HG03025 (cell line): Measurements from ENCODE around the gene NMT2.

Experiments used
- ATAC-seq: cut with Tn5 transposase; IDR thresholded peaks from one replicate; pipeline ENCODE4 v1.9.1; 2021; ENCODE audit warnings: mild to moderate bottlenecking, moderate library complexity; ENCODE audit not compliant: unreplicated experiment, low FRiP score

The NMT2 gene

GRCh38 chr10:15103513-15103912 lies 65.0 kb downstream of the NMT2 start:
- ATAC-seq = no peak

GRCh38 chr10:15099886-15100285 lies 68.6 kb downstream of the NMT2 start:
- no peak for ATAC-seq

GRCh38 chr10:15097011-15097812 lies 71.3 kb downstream of the NMT2 start, which contains the start of gene RPP38:
Gene RPP38, plus strand, starts transcription at chr10:15097355. Its CDS starts 5,960 bp downstream, at chr10:15103315.
- ATAC-seq = peak; percentile 87

GRCh38 chr10:15096661-15097010 lies 71.9 kb downstream of the NMT2 start:
- ATAC-seq = peak; percentile 29

- ATAC-seq = no peak
These were observed 75.6 kb downstream of the NMT2 start for GRCh38 chr10:15092855-15093408.

- no peak for ATAC-seq
These were observed 77.1 kb downstream of the NMT2 start for GRCh38 chr10:15091418-15091817.

- ATAC-seq = peak; percentile 98
These were observed 79.8 kb downstream of the NMT2 start, which contains the start of gene ACBD7 for GRCh38 chr10:15088428-15089261. Gene ACBD7, minus strand, starts transcription at chr10:15088776. Its CDS starts 48 bp downstream, at chr10:15088728.

- no peak for ATAC-seq
These were observed 84.0 kb downstream of the NMT2 start for GRCh38 chr10:15084502-15084922.

- ATAC-seq = no peak
These were observed 84.6 kb downstream of the NMT2 start for GRCh38 chr10:15083674-15084501.

- no peak for ATAC-seq
These were observed 93.1 kb downstream of the NMT2 start for GRCh38 chr10:15075421-15075820.

- no peak for ATAC-seq
These were observed 96.1 kb downstream of the NMT2 start for GRCh38 chr10:15072358-15072757.

GRCh38 chr10:15069230-15069629 lies 99.3 kb downstream of the NMT2 start:
- no peak for ATAC-seq

GRCh38 chr10:15068802-15069201 lies 99.7 kb downstream of the NMT2 start:
- ATAC-seq = no peak

GRCh38 chr10:15067154-15067553 lies 101.3 kb downstream of the NMT2 start:
- no peak for ATAC-seq

- ATAC-seq = no peak
These were observed 107.9 kb downstream of the NMT2 start for GRCh38 chr10:15060638-15061037.

GRCh38 chr10:15059914-15060313 lies 108.6 kb downstream of the NMT2 start:
- ATAC-seq = no peak

- ATAC-seq = no peak
These were observed 109.8 kb downstream of the NMT2 start for GRCh38 chr10:15058689-15059088.
